Common myeloid progenitor, CD34-positive (primary cell): ENCODE data around the gene TBC1D2B.

Experiments used
- CTCF ChIA-PET: fragments of 350-600 bp; sonication (Branson Sonifier 250); formaldehyde crosslinking; loops from one replicate; lab custom pipeline; 2021; ENCODE audit warnings: antibody characterized with exemption; lab: Charles Lee
- POLR2A ChIA-PET: fragments of 350-600 bp; sonication (Branson Sonifier 250); formaldehyde crosslinking; loops from one replicate; lab custom pipeline; 2021; ENCODE audit warnings: antibody characterized with exemption; lab: Charles Lee
- DNase-seq, 3 donors: peaks; one replicate each; pipeline versions ENCODE4 v3.0.0 to v3.0.0-alpha.2; 2013
- H3K27ac ChIP-seq, 2 experiments: 1 replicate in 1 of 2; 2 replicates in 1 of 2; pipeline ENCODE4 v1.7.0; 2013; ENCODE audit warnings: inconsistent platforms in 2 of 2, low read length in 2 of 2, mild to moderate bottlenecking in 2 of 2, low read depth in 1 of 2, moderate library complexity in 1 of 2; ENCODE audit not compliant: severe bottlenecking in 2 of 2, insufficient read depth in 1 of 2, poor library complexity in 1 of 2
- H3K27me3 ChIP-seq, 5 experiments: replicated peaks in 2 of 5; 1 replicate in 3 of 5; 2 replicates in 2 of 5; pipeline versions ENCODE4 v1.6.1 to v1.7.0; 2013; ENCODE audit warnings: low read length in 4 of 5, mild to moderate bottlenecking in 2 of 5, moderate library complexity in 2 of 5, inconsistent platforms in 1 of 5; ENCODE audit not compliant: insufficient read depth in 5 of 5, control insufficient read depth in 4 of 5
- H3K36me3 ChIP-seq, 4 experiments: 1 replicate in 2 of 4; 2 replicates in 2 of 4; pipeline versions ENCODE4 v1.6.1 to v1.7.0; 2013; ENCODE audit warnings: low read length in 3 of 4, control low read depth in 1 of 4, mild to moderate bottlenecking in 1 of 4; ENCODE audit not compliant: control insufficient read depth in 4 of 4, insufficient read depth in 4 of 4
- H3K4me1 ChIP-seq, 4 experiments: 1 replicate in 3 of 4; 2 replicates in 1 of 4; pipeline versions ENCODE4 v1.6.1 to v1.7.1; 2013; ENCODE audit warnings: low read length in 3 of 4, mild to moderate bottlenecking in 3 of 4, control low read depth in 1 of 4, inconsistent platforms in 1 of 4, moderate library complexity in 1 of 4; ENCODE audit not compliant: control insufficient read depth in 4 of 4, insufficient read depth in 4 of 4; ENCODE audit errors: control extremely low read depth in 1 of 4
- H3K4me3 ChIP-seq, 7 experiments: 1 replicate in 4 of 7; 2 replicates in 3 of 7; pipeline versions ENCODE4 v1.5.1 to v1.7.0; 2013; ENCODE audit warnings: mild to moderate bottlenecking in 7 of 7, low read length in 6 of 7, moderate library complexity in 6 of 7, inconsistent platforms in 2 of 7, low read depth in 2 of 7, control low read depth in 1 of 7; ENCODE audit not compliant: insufficient read depth in 4 of 7, control insufficient read depth in 1 of 7; ENCODE audit errors: extremely low read depth in 1 of 7
- H3K9me3 ChIP-seq, 5 experiments: 1 replicate in 4 of 5; 2 replicates in 1 of 5; pipeline versions ENCODE4 v1.6.1 to v1.7.1; 2013; ENCODE audit warnings: low read length in 4 of 5, mild to moderate bottlenecking in 2 of 5, inconsistent platforms in 1 of 5, low read depth in 1 of 5, moderate library complexity in 1 of 5; ENCODE audit not compliant: control insufficient read depth in 4 of 5, insufficient read depth in 2 of 5; ENCODE audit errors: control extremely low read depth in 1 of 5
- WGBS: methylation state at CpG from one replicate; pipeline ENCODE4 v1.1.5; 2013; ENCODE audit not compliant: insufficient coverage; 5-methylcytosine and 5-hydroxymethylcytosine counted together

The TBC1D2B gene

GRCh38 chr15:78018946-78019644 lies 58.4 kb downstream of the TBC1D2B start:
- 18% methylated on average over 8 of the region's 11 CpGs for WGBS
- H3K36me3 ChIP-seq: peaks cover 30 to 65% (median 51%) of the 10 kb centered on the region in 4 experiments
- H3K27ac ChIP-seq: peak overlapping the region in 1 of 2 experiments; percentile 80
- no peaks in the 10 kb centered on the region for H3K9me3 ChIP-seq
- DNase-seq: peak; percentile 76 to 97 (median 96)
- peak overlapping the region in 3 of 7 experiments; percentile 26 to 55 (median 52) for H3K4me3 ChIP-seq
- peaks cover 12 to 28% (median 20%) of the 10 kb centered on the region in 4 experiments for H3K4me1 ChIP-seq
- no peaks in the 10 kb centered on the region for H3K27me3 ChIP-seq
- CTCF ChIA-PET: interaction anchor here (0.6 to 2.8 kb wide), 15 partner anchors 8 to 1121 kb away, joined by 3 to 11 read pairs (median 4); no protein-coding TSS in a partner anchor
- POLR2A ChIA-PET: interaction anchor here (0.8 to 1.5 kb wide), 5 partner anchors 16 to 58 kb away, joined by 3 to 5 read pairs (median 3); partner anchors contain the start of gene TBC1D2B

GRCh38 chr15:78018445-78018844 lies 59.1 kb downstream of the TBC1D2B start:
- H3K4me1 ChIP-seq: peaks cover 12 to 28% (median 20%) of the 10 kb centered on the region in 4 experiments
- no peaks in the 10 kb centered on the region for H3K27me3 ChIP-seq
- peak overlapping the region in 2 of 7 experiments; percentile 37 to 55 for H3K4me3 ChIP-seq
- POLR2A ChIA-PET: interaction anchor here (0.8 to 1.5 kb wide), 5 partner anchors 17 to 59 kb away, joined by 3 to 5 read pairs (median 3); partner anchors contain the start of gene TBC1D2B
- H3K36me3 ChIP-seq: peaks cover 26 to 63% (median 49%) of the 10 kb centered on the region in 4 experiments
- H3K9me3 ChIP-seq: no peaks in the 10 kb centered on the region
- 76% methylated on average over 3 of the region's 4 CpGs for WGBS
- H3K27ac ChIP-seq: peak overlapping the region in 1 of 2 experiments; percentile 80
- CTCF ChIA-PET: interaction anchor here (0.6 to 2.8 kb wide), 12 partner anchors 9 to 278 kb away, joined by 3 to 11 read pairs (median 5); no protein-coding TSS in a partner anchor
- no peak for DNase-seq

GRCh38 chr15:78016860-78017259 lies 60.7 kb downstream of the TBC1D2B start:
- H3K27me3 ChIP-seq: no peaks in the 10 kb centered on the region
- no peak overlapping the region for H3K4me3 ChIP-seq
- H3K4me1 ChIP-seq: peaks cover 12 to 28% (median 20%) of the 10 kb centered on the region in 4 experiments
- 100% methylated on average over 1 of the region's 1 CpG for WGBS
- ChIA-PET POLR2A (no interaction called here), CTCF (interaction anchor here (0.9 to 2.4 kb wide), 4 partner anchors 8 to 59 kb away, joined by 3 to 11 read pairs (median 4); no protein-coding TSS in a partner anchor)
- no peak for DNase-seq
- peaks cover 28 to 65% (median 50%) of the 10 kb centered on the region in 4 experiments for H3K36me3 ChIP-seq
- no peaks in the 10 kb centered on the region for H3K9me3 ChIP-seq
- no peak overlapping the region for H3K27ac ChIP-seq

GRCh38 chr15:78012643-78013077 lies 64.9 kb downstream of the TBC1D2B start:
- ChIA-PET CTCF (interaction anchor here (1.6 to 3.6 kb wide), 2 partner anchors 12 to 14 kb away, joined by 3 to 17 read pairs; no protein-coding TSS in a partner anchor), POLR2A (no interaction called here)

GRCh38 chr15:78010067-78010466 lies 67.4 kb downstream of the TBC1D2B start:
- 100% methylated on average over 3 of the region's 4 CpGs for whole genome bisulfite sequencing
- H3K4me3 ChIP-seq: no peak overlapping the region

More at GRCh38 chr15:78012643-78013077, 64.9 kb downstream of the TBC1D2B start:
- Histone ChIP-seq H3K4me3 (no peak overlapping the region), H3K27ac (no peak overlapping the region), H3K27me3 (no peaks in the 10 kb centered on the region), H3K4me1 (peaks cover 0 to 4% (median under 1%) of the 10 kb centered on the region in 4 experiments), H3K9me3 (no peaks in the 10 kb centered on the region), H3K36me3 (peaks cover 29 to 84% (median 56%) of the 10 kb centered on the region in 4 experiments)
- WGBS: 96% methylated on average over 8 of the region's 8 CpGs
- DNase-seq: no peak

GRCh38 chr15:78007964-78008886 lies 69.3 kb downstream of the TBC1D2B start:
- peaks cover 28 to 89% (median 66%) of the 10 kb centered on the region in 4 experiments for H3K36me3 ChIP-seq
- DNase-seq: no peak
- no peaks in the 10 kb centered on the region for H3K4me1 ChIP-seq
- H3K4me3 ChIP-seq: no peak overlapping the region
- H3K9me3 ChIP-seq: no peaks in the 10 kb centered on the region
- H3K27ac ChIP-seq: no peak overlapping the region
- WGBS: 98% methylated on average over 15 of the region's 17 CpGs
- ChIA-PET CTCF (interaction anchor here (0.8 to 8.5 kb wide), 3 partner anchors 9 to 100 kb away, joined by 3 to 85 read pairs (median 4); no protein-coding TSS in a partner anchor), POLR2A (no interaction called here)
- H3K27me3 ChIP-seq: no peaks in the 10 kb centered on the region

More at GRCh38 chr15:78010067-78010466, 67.4 kb downstream of the TBC1D2B start:
- no peak for DNase-seq
- no peaks in the 10 kb centered on the region for H3K9me3 ChIP-seq
- no peak overlapping the region for H3K27ac ChIP-seq
- ChIA-PET CTCF (interaction anchor here (0.6 to 8.5 kb wide), 5 partner anchors 10 to 257 kb away, joined by 3 to 85 read pairs (median 5); no protein-coding TSS in a partner anchor), POLR2A (no interaction called here)
- H3K36me3 ChIP-seq: peaks cover 27 to 89% (median 62%) of the 10 kb centered on the region in 4 experiments
- no peaks in the 10 kb centered on the region for H3K4me1 ChIP-seq
- H3K27me3 ChIP-seq: no peaks in the 10 kb centered on the region
